Small intestine (tissue), 7 donors: ENCODE measurements around the gene CCSER1. TPM values are rescaled to one million over a fixed set of nuclear protein-coding genes. Genes with fewer than 3 reads are reported as not detected.

Source experiments
- DNase-seq, 2 donors: peaks; one replicate each; pipeline versions ENCODE4 v3.0.0 to v3.0.0-alpha.2; 2013
- FAIRE-seq: peaks from 2 replicates; lab custom pipeline; 2012; peaks lifted over from hg19 to GRCh38; lab: Jason Lieb, UNC
- H3K27ac ChIP-seq, 3 donors: one replicate each; pipeline ENCODE4 v1.5.1; 2013; ENCODE audit warnings: low read length in 2 of 3, mild to moderate bottlenecking in 2 of 3, control low read depth in 1 of 3, inconsistent platforms in 1 of 3, low read depth in 1 of 3, moderate library complexity in 1 of 3
- H3K27me3 ChIP-seq, 3 donors: one replicate each; pipeline ENCODE4 v1.6.1; 2013; ENCODE audit warnings: low read length in 3 of 3, inconsistent platforms in 1 of 3; ENCODE audit not compliant: control insufficient read depth in 3 of 3, insufficient read depth in 3 of 3
- H3K36me3 ChIP-seq, 3 donors: one replicate each; pipeline ENCODE4 v1.6.1; 2013; ENCODE audit warnings: low read length in 3 of 3, inconsistent platforms in 1 of 3, low read depth in 1 of 3, mild to moderate bottlenecking in 1 of 3, moderate library complexity in 1 of 3; ENCODE audit not compliant: control insufficient read depth in 3 of 3, insufficient read depth in 2 of 3
- H3K4me1 ChIP-seq, 3 donors: one replicate each; pipeline ENCODE4 v1.6.1; 2013; ENCODE audit warnings: low read length in 2 of 3, inconsistent platforms in 1 of 3, low read depth in 1 of 3, mild to moderate bottlenecking in 1 of 3, moderate library complexity in 1 of 3; ENCODE audit not compliant: control insufficient read depth in 3 of 3, insufficient read depth in 2 of 3
- H3K4me3 ChIP-seq, 3 donors: one replicate each; pipeline ENCODE4 v1.5.1; 2013; ENCODE audit warnings: low read length in 3 of 3, control low read depth in 1 of 3, inconsistent platforms in 1 of 3, low read depth in 1 of 3, mild to moderate bottlenecking in 1 of 3, moderate library complexity in 1 of 3
- H3K9me3 ChIP-seq, 2 donors: one replicate each; pipeline ENCODE4 v1.6.1; 2013; ENCODE audit warnings: low read depth in 1 of 2, low read length in 1 of 2; ENCODE audit not compliant: control insufficient read depth in 2 of 2, insufficient read depth in 1 of 2
- WGBS, 3 donors: extraction: QIAGEN DNeasy Blood & Tissue Kit; methylation state at CpG; one replicate each; pipeline ENCODE4 v1.1.7; 2013; 5-methylcytosine and 5-hydroxymethylcytosine counted together
- polyA plus RNA-seq, 4 donors: library from polyadenylated mRNA; stranded (reverse) in 3 of 4; unstranded in 1 of 4; fragments of 200-250 nt in 3 of 4; fragments of 120-200 nt in 1 of 4; gene quantifications; one replicate each; pipeline versions ENCODE4 v1.2.1 to v1.2.3, GENCODE V29; 2013
- donor health status: healthy with polysubstance abuse.
- donor health status: control.
- donor health status: control.
- donor health status: Bipolar disorder and iron deficiency.
- donor health status: healthy.

CCSER1 gene
- polyA plus RNA-seq, 4 donors, result 3.5 to 8.7 (median 5.7) TPM

DNA sequence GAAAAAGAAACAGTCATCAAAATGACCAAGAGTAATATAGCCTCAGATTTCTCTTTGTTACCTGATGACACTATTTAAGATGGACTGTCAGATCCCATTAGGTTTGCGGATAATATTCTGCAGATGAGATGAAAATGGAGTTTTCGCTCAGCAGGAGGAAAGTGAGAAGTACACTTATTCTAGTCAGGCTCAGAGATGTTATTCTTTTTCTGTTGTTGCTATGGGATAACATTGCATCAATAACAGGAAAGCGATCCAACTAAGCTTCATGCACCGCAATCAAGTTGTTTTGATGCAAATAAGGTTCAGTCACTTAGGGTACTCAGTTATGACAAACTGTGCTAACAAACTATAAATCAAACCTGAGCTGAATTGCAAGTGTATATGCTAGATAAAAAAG lies 415.0 kb downstream of the CCSER1 start:
- no peaks in the 10 kb centered on the region for H3K27me3 ChIP-seq
- H3K4me1 ChIP-seq, result no peaks in the 10 kb centered on the region
- FAIRE-seq, result no peak
- H3K9me3 ChIP-seq, result no peaks in the 10 kb centered on the region
- 79 to 91% (median 89%) methylated on average over 4 of the region's 4 CpGs for WGBS, 3 donors
- H3K4me3 ChIP-seq, result no peak overlapping the region
- DNase-seq, result no peak
- no peak overlapping the region for H3K27ac ChIP-seq
- no peaks in the 10 kb centered on the region for H3K36me3 ChIP-seq

DNA sequence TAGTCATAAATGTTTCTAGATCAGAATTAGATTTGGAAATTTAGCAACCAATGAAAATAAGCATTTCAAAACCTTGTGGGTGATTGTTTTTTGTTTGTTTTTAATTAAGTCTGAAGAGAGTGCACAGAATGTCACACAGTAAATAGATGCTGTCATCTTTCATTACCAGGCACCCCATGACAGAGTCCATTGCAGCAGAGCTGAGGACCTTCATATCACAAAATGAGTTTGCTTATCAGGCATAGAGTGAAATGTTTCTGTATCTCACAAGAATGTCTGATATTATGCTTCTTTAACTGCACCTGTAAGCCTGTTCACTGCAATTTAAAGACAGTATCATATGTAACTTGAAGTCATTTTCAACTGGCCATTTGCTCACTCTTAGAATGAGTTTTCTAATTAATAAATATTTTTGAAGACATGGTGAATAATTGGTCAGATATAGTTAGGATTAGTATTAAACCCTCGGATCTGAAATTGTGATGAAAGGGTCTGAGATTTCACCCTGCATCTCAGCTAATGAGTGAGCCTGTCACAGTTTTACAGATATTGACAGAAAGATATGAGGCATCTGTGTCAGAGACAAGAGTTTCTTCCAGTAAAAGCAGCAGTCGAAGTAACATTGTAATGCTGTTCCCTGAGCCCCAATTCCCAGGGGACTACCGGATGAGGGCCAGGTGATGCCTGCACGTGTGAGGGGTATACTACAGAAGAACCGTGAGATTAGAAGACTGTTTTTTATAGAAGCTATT lies 416.4 kb downstream of the CCSER1 start:
- no peaks in the 10 kb centered on the region for H3K36me3 ChIP-seq
- no peaks in the 10 kb centered on the region for H3K4me1 ChIP-seq
- no peak overlapping the region for H3K27ac ChIP-seq
- H3K4me3 ChIP-seq, result no peak overlapping the region
- no peaks in the 10 kb centered on the region for H3K27me3 ChIP-seq
- H3K9me3 ChIP-seq, result no peaks in the 10 kb centered on the region
- DNase-seq (no peak), FAIRE-seq (no peak)
- 60 to 69% (median 63%) methylated on average over 5 of the region's 5 CpGs for WGBS, 3 donors

DNA sequence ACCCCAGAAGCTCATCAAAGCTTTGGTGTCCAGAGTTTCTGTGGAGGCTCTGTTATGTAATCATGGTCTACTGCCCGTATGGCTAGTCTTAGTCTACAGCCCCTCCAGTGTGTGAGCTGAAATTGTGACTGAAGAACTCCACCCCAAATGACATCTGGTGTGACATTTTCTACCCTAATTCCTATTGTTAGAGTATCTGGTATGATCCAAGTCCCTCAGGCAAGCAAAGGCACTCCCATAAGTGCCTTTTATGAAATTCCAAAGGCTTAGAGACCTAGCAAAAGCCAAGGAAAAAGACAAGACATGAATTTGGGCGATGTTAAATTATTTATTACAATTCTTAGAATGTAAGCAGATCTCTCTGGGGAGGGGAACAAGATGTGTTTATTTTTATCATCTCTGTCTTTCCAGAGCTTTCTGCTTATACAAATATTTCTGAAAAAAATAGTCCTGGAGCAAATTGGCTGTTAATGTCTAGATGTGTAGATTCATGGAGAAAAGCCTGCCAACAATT lies 417.4 kb downstream of the CCSER1 start:
- Histone ChIP-seq H3K27ac (no peak overlapping the region), H3K4me1 (no peaks in the 10 kb centered on the region), H3K27me3 (no peaks in the 10 kb centered on the region), H3K9me3 (no peaks in the 10 kb centered on the region), H3K4me3 (no peak overlapping the region), H3K36me3 (no peaks in the 10 kb centered on the region)
- no peak for DNase-seq
- no peak for FAIRE-seq
- 62 to 92% (median 88%) methylated on average over 2 of the region's 2 CpGs for WGBS, 3 donors

DNA sequence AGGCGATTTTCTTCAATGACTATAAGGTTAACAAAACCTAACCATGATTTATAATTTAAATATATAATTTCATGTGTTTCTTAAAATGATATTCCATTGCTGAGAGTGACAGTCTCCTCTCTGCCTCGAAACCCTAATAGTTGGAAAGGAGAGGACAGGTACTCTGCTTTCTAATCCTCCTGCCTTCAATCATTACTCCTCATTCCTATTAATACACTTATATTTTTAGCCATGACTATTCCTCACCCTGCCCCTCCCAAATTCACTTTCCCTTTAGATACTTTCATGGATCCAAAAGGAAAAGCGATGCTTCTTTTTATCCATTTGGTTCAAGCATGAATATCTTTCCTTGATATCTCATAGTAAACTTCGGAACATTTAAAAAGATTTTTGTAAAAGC lies 418.2 kb downstream of the CCSER1 start:
- H3K4me1 ChIP-seq, result no peaks in the 10 kb centered on the region
- no peak overlapping the region for H3K27ac ChIP-seq
- H3K27me3 ChIP-seq, result no peaks in the 10 kb centered on the region
- DNase-seq, result no peak
- no peak overlapping the region for H3K4me3 ChIP-seq
- no peaks in the 10 kb centered on the region for H3K9me3 ChIP-seq
- no peaks in the 10 kb centered on the region for H3K36me3 ChIP-seq
- FAIRE-seq, result no peak
- 86 to 92% (median 88%) methylated on average over 4 of the region's 4 CpGs for WGBS, 3 donors

DNA sequence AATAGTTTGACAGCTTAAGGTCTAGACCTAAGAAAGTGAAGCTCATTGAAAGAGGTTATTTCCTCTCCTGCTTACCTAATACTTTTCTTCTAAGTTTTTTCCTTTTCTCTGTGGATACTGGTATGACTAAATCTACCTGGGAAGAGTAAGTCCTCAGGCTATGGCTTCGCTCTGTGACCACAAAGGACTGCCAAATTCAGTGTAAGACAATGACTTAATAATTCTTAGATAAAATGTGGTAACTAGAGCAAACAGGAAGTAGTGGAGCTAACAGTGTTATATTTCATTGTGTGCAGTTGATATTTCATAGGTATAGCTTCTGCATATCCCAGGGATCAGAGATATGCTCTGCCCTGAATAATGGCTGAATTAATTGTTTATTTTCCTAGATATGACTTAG lies 418.9 kb downstream of the CCSER1 start:
- Histone ChIP-seq H3K9me3 (no peaks in the 10 kb centered on the region), H3K36me3 (no peaks in the 10 kb centered on the region), H3K27me3 (no peaks in the 10 kb centered on the region), H3K4me1 (no peaks in the 10 kb centered on the region), H3K4me3 (no peak overlapping the region), H3K27ac (no peak overlapping the region)
- 53 to 85% (median 72%) methylated on average over 1 of the region's 1 CpG for WGBS, 3 donors
- FAIRE-seq, result no peak
- no peak for DNase-seq

DNA sequence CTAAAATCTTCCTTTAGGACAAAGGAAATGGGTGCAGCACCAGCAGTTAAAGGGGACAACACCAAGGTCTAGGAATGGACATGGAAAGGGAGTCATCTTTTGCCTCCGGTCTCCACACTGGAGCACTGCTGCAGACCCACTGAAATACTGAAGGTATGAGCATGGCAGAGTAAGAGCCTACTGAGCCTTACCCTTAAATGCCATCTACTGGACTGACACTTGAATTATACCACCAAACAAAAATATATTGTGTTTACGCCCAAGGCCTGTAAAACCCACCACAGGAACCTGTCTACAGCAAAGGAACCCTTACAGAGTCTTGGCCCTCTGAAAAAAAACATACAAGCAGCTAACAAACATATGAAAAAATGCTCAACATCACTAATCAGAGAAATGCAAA lies 443.4 kb downstream of the CCSER1 start:
- no peaks in the 10 kb centered on the region for H3K27me3 ChIP-seq
- H3K36me3 ChIP-seq, result peaks cover 0 to 6% (median 2%) of the 10 kb centered on the region in 3 donors
- H3K4me3 ChIP-seq, result no peak overlapping the region
- no peaks in the 10 kb centered on the region for H3K9me3 ChIP-seq
- DNase-seq (no peak), FAIRE-seq (no peak)
- no peaks in the 10 kb centered on the region for H3K4me1 ChIP-seq
- WGBS, 3 donors, result 96 to 100% (median 96%) methylated on average over 2 of the region's 2 CpGs
- H3K27ac ChIP-seq, result no peak overlapping the region

DNA sequence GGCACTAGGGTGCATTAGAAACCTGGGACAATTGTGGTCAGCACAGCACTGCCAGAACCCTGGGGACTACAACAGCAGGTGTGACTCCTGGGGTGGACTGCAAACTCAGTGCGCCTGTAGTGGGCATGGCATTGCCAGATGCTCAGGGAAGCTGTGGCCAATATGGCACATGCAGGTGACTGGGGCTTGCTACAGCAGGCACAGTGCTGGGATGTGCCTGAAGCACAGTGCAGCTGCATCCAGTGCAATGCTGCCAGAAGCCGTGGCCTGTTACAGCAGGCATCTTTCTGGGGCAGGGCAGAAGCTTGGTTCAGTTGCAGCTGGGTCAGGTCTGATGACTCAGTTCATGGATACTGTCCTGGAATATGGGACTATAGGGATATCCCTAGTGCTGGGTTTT lies 445.8 kb downstream of the CCSER1 start:
- FAIRE-seq, result no peak
- no peaks in the 10 kb centered on the region for H3K4me1 ChIP-seq
- no peak overlapping the region for H3K27ac ChIP-seq
- H3K36me3 ChIP-seq, result peaks cover 0 to 6% (median 2%) of the 10 kb centered on the region in 3 donors
- WGBS, 3 donors, result 91 to 96% (median 91%) methylated on average over 2 of the region's 2 CpGs
- H3K27me3 ChIP-seq, result no peaks in the 10 kb centered on the region
- DNase-seq, result no peak
- H3K4me3 ChIP-seq, result no peak overlapping the region
- no peaks in the 10 kb centered on the region for H3K9me3 ChIP-seq

DNA sequence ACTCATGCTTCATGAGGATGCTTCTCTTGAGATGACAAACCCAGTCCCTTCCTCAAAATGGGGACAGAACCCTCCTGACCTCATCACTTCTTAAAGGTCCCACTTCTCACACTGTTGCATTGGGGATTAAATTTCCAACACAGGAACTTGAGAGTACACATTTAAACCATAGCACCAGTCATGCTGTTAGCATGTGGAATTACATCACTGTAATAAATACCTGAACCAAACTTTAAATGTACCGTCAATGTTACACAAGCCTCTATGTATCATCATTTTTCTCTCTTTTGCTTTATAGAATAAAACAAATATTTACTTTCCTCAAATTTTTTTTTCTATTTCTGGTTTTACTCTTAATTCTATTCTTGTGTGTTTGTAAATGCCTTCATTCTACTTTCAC lies 448.2 kb downstream of the CCSER1 start:
- WGBS, 3 donors, result 76 to 97% (median 89%) methylated on average over 1 of the region's 1 CpG

More for the DNA sequence above, 448.2 kb downstream of the CCSER1 start:
- FAIRE-seq (no peak), DNase-seq (no peak)
- Histone ChIP-seq H3K36me3 (peaks cover 0 to 2% (median 0%) of the 10 kb centered on the region in 3 donors), H3K4me1 (no peaks in the 10 kb centered on the region), H3K27me3 (no peaks in the 10 kb centered on the region), H3K4me3 (no peak overlapping the region), H3K27ac (no peak overlapping the region), H3K9me3 (no peaks in the 10 kb centered on the region)
